ENCODE measurements around the gene OPN3.

GRCh38 chr1:241674805-241675384 lies 34.7 kb upstream of the OPN3 start:
- TF ChIP-seq ZFP30 (CRISPR knock-in tag; IDR thresholded peaks at IDR 0.05) (no peak), PPARA (CRISPR knock-in tag; IDR thresholded peaks at IDR 0.05; ENCODE audit: borderline replicate concordance) (no peak), PATZ1 (CRISPR knock-in tag; IDR thresholded peaks at IDR 0.05; ENCODE audit: borderline replicate concordance) (no peak), RARB (CRISPR knock-in tag; IDR thresholded peaks at IDR 0.05) (no peak), ESRRG (CRISPR knock-in tag; IDR thresholded peaks at IDR 0.05) (no peak), CREB5 (CRISPR knock-in tag; IDR thresholded peaks at IDR 0.05; ENCODE audit: low read depth) (no peak), ZC3H10 (CRISPR knock-in tag; IDR thresholded peaks at IDR 0.05) (no peak), TOX (CRISPR knock-in tag; IDR thresholded peaks at IDR 0.05; ENCODE audit: borderline replicate concordance) (no peak), SNAI2 (CRISPR knock-in tag; IDR thresholded peaks at IDR 0.05) (no peak), ARNTL (CRISPR knock-in tag; IDR thresholded peaks at IDR 0.05; ENCODE audit: borderline replicate concordance, low read depth) (no peak), OSR1 (CRISPR knock-in tag; IDR thresholded peaks at IDR 0.05) (no peak), ZFP3 (CRISPR knock-in tag; IDR thresholded peaks at IDR 0.05) (no peak)
